Measurements from ENCODE around the gene PSME2.

PSME2 gene

GRCh38 chr14:24179294-24179960 is 33.0 kb upstream of the PSME2 start:
- no peak for FAIRE-seq

DNA sequence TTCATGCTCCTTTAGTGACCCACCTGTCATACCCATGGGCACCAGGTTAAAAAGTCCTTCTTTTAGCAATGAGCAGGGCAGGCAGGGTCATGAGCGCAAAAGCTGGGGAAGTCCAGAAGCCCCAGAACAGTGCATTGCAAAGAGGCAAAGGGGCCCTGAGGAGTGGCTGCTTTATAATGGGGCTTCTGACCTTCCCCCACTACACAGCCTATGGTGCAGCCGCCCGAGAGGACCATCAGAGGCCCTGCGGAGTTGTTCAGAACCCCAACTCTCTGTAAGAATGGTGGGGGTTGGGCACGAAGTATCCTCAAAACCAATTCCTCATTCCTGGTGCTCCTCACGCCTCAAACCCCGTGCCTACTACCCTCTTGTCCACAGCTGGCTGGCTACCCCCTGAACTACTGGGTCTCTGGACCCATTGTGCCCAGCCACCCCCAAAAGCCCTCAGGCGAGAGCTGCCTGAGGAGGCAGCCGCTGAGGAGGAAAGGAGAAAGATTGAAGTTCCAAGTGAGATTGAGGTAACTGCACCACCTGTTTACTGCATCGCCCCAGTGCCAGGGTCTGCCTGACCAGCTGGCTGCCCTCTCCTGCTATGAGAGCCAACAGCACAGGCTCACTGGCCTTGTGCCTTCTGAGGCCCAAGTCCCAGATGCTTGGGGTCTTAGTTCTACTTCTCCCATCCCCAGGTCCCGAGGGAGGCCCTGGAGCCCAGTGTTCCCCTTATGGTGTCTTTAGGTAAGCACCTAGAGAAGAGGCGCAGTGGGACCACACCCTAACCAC is 32.2 kb upstream of the PSME2 start:
- FAIRE-seq, result no peak

DNA sequence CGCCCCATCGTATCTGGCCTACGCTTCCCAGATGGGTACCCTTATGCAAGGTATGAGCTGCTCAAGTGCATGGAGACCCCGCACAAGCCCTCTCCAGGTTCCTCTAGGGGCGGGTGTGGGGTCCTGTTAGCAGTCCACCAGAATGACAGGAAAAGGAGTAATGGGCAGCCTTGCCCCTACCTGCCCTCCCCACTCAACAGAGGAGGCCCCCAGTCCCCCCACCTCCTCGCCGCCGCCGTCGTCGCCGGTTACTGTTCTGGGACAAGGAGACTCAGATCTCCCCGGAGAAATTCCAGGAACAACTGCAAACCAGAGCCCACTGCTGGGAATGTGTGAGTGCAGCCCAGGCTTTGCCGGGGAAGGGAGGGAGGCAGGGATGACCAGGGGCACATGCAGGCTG is 31.5 kb upstream of the PSME2 start:
- no peak for FAIRE-seq

DNA sequence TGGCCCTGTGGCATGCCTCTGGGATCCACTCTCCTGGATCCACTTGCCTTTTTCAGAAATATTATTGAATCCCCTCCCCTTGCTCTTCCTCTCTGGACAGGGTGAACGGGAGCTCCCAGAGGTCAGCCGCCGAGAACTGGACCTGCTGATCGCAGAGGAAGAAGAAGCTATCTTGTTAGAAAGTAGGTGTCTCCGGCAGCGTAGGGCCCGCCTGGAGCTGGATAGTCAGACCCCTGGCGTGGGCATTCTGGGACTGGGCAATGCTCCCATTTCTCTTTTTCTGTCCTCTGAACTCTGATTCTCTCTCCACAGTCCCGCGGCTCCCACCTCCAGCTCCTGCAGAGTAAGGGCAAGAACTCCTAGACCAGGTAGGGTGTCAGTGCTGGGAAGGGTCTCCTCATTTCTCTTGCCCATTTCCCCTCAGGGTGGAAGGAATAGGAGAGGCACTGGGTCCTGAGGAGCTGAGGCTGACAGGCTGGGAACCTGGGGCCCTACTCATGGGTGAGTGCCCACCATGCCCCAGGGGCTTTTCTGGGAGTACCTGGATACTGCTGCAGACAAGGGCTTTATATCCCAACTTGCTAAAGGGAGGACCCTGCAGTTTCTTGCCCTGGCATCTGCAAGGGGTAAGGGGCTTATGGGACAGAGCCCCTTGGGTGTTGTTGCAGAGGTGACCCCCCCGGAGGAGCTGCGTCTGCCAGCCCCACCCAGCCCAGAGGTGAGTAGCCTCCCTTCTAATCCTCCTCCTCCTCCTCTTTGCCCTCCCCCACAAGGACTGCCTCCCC is 30.8 kb upstream of the PSME2 start:
- FAIRE-seq, result no peak

GRCh38 chr14:24176599-24176998 is 30.2 kb upstream of the PSME2 start:
- no peak for FAIRE-seq

GRCh38 chr14:24172871-24173281 is 26.5 kb upstream of the PSME2 start:
- FAIRE-seq, result no peak

DNA sequence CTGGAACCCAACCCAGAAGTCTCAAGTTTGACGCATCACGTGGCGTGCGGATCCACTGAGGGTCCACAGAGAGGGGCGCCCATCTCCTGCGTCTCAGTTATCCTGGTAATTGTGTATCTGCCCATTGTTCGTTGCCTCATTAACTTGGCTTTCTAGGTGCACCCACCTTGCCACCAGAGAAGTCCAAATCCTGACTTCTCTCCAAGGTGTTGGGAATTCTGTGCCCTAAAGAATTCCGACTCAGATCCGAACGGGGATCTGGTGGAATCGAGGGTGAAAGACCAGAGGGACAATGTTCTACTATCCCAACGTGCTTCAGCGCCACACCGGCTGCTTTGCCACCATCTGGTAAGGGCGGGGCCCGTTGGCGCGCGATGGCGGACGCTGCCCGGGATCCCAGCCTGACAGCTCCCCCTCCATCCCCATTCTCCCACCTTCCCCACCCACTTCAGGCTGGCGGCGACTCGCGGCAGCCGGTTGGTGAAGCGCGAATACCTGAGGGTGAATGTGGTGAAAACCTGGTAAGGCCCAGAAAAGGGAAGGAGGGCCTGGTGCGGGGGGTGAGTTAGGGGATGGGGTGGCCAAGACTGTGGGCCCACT is 26.0 kb upstream of the PSME2 start:
- no peak for FAIRE-seq

DNA sequence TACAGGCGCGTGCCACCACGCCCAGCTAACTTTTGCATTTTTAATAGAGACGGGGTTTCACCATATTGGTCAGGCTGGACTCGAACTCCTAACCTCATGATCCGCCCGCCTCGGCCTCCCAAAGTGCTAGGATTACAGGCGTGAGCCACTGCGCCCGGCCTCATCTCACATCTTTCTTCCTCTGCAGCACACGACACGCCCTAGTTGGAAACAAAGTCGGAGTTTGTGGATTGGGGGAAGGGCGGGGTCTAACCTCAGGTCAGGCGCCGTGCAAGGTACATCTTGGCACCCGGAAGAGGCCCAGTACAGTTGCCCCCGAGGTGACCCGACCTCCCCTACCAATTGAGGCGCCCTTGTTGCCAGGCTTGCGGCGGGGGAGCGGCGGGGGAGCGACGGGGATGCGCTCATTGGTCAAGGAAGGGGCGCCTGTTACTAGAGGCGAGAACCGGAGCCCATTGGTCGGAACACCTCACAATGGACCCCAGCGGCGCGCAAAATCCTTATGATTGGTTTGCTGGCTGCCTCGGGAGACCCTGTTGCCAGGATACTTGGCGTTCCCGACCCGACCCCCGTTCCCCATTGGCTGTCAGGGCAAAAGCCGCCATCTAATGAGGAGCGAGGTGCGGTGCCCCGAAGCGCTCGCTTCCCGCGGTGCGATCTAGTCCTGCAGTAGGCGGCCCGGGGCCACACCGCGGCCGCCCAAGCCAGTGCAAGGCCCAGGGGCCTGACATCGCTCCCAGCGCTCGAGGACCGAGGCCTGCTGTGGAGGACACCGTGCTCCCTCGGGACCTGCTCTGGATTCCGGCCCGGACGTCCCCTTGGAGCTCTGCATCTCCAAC is 25.2 kb upstream of the PSME2 start, which contains the start of gene REC8:
Gene REC8 (plus strand): TSS at position 659 of the 839 bp plus-strand sequence. CDS start 473 bp downstream, outside the sequence.
- FAIRE-seq, result peak; percentile 38

- no peak for FAIRE-seq
These were observed 21.2 kb upstream of the PSME2 start for GRCh38 chr14:24167469-24168114.

GRCh38 chr14:24165785-24166184 is 19.4 kb upstream of the PSME2 start:
- no peak for FAIRE-seq

- FAIRE-seq, result no peak
These were observed 18.1 kb upstream of the PSME2 start for GRCh38 chr14:24164518-24164991.

- no peak for FAIRE-seq
These were observed 15.7 kb upstream of the PSME2 start for GRCh38 chr14:24162093-24162492.

DNA sequence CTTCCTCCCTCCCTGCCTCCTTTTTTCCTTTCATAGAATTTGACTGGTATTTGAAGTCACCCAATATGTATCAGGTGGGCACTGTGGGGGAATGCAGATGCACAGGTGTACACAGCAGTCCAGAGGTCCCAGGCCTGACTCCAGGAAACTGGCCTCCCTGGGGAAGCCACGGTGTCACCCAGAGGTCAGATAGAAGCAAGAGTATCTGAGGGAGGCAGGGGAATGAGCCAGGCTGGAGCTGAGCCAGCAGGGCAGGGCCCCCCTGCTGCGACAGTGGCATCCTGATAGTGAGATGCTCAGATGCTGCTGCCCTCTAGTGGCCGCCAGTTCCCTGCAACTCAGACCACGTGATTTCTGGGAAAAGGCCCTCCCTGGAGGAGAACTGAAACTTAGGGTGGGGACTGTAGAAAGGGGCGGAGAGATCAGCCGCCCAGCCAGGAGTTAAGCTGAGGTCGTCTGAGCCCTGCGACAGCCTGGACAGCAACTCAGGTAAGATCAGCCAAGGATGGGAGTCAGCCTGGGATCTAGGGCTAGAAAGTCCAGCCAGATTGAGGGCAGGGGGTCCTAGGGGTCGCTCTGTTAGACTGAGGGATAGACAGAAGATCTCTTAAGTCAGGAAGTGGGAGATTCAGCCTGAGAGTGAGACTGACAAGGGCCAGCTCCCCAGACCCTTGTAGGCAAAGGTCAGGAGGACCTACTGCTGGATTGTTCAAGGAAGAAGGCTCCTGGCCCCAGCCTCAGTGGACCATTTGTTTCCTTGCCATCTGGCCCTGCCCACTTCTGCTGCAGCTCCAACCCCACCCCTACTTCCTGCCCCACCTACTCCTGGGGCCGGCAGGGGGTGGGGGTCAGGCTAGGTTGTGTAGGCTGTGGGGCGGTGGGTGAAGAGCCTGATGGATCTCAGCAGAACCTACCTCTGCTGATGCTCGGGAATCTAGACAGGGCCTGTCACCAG is 14.7 kb upstream of the PSME2 start, which contains the start of gene IRF9:
Gene IRF9 (plus strand): TSS at position 416 of the 955 bp plus-strand sequence. CDS start 880 bp downstream, outside the sequence.
- FAIRE-seq, result no peak

- FAIRE-seq, result no peak
These were observed 14.1 kb upstream of the PSME2 start for GRCh38 chr14:24160499-24160849.

GRCh38 chr14:24159777-24160498 is 13.5 kb upstream of the PSME2 start:
- no peak for FAIRE-seq

GRCh38 chr14:24157331-24157730 is 10.9 kb upstream of the PSME2 start:
- no peak for FAIRE-seq

DNA sequence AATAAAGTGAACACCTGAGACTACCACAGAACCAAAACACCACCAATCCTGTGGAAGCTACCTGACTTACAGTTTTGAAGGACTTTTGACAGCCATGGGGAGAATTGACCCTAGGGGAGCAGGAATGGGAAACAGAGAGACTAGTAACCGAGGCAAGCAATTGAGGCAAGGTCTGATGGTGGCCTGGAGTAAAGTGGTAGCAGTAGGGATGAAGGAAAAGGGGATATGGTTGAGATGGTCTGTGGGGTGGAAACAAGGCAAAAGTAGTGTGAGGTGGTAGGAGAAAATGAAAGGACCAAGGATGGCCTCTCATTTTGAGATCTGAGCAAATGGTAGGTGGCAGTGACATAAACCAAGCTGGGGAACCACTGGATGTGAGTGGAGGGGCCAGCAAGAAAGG is 10.4 kb upstream of the PSME2 start:
- no peak for FAIRE-seq

DNA sequence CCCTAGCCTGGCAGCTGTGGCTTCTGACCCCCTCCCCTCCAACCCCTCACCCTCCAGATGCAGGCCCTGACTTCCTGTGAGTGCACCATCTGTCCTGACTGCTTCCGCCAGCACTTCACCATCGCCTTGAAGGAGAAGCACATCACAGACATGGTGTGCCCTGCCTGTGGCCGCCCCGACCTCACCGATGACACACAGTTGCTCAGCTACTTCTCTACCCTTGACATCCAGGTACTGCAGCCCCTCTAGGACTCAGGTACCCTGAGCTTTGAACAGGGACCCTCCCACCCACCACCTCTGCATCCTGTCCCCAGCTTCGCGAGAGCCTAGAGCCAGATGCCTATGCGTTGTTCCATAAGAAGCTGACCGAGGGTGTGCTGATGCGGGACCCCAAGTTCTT is 8.7 kb upstream of the PSME2 start:
- FAIRE-seq, result no peak

GRCh38 chr14:24151404-24152080 is 5.1 kb upstream of the PSME2 start:
- no peak for FAIRE-seq
